Ammon's horn (tissue), 1 donor: Measurements from ENCODE around the gene NR2F1.

Source experiments
- DNase-seq: peaks from one replicate; pipeline ENCODE4 v3.0.0-alpha.2; 2016; ENCODE audit warnings: low spot score

Gene NR2F1

DNA sequence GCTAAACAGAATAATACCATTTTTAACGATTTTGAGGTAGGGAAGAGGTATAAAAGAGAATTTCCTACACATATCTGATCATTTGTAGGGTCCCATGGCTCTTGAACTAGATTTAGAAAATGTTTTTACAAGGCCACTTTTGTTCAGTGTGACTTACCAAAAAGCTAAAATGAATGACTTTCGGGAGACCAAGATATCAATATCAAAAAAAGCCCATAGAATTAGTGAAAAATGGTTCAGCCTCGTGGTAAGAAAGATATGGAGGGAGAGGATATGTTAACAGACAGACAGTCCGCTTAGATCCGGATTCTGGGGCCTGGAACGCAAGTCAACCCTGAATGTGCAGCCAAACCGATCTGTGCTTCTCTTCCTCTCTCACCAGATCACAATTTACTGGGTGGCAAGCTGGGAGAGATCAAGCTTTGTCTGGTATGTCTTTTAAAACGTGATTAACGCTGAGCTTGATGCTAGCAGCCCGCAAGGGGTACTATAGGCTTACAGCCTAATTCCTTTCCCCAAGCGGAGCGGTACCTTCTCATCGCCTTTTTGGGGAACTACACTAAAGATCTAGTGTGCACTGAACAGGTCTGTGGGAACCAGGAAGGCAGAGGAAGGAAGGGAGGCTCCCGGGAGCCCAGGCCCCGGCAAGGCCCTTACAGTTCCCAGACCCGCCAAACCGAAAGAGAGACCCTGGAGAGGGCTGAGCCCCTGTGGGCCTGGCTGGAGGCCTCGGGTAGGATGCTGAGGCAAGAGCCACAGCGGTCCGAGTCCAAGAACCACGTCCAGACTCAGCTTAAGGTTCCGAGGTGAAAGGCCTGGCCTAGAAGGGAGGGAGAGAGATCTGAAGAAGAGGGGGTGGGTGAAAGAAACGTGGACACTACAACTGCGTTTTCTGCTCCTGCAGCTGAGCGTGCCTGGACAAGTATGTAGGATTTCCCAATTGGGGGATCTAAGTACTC is 4.9 kb upstream of the NR2F1 start:
- DNase-seq: no peak

GRCh38 chr5:93578813-93579691 is 4.0 kb upstream of the NR2F1 start:
- DNase-seq: peak; percentile 58

DNA sequence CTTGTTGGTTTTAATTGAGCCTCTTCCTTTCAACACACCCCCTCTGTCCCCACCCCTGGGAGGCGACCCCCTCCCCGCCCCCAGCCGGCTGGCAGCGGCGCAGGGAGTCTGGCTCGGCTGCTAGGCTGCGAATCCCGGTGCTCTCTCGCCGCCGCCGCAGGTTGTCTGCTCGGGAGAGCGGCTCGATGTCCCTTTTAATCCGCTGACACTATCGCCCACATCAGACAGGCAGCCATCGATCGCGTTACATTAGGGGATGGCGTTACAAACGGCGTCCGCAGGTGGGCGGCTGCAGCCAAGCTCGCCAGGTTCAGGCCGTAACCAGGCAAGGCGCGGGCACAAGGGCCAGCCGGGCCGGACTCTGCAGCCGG is 3.3 kb upstream of the NR2F1 start:
- DNase-seq: no peak

GRCh38 chr5:93580063-93580926 is 2.7 kb upstream of the NR2F1 start:
- no peak for DNase-seq

DNA sequence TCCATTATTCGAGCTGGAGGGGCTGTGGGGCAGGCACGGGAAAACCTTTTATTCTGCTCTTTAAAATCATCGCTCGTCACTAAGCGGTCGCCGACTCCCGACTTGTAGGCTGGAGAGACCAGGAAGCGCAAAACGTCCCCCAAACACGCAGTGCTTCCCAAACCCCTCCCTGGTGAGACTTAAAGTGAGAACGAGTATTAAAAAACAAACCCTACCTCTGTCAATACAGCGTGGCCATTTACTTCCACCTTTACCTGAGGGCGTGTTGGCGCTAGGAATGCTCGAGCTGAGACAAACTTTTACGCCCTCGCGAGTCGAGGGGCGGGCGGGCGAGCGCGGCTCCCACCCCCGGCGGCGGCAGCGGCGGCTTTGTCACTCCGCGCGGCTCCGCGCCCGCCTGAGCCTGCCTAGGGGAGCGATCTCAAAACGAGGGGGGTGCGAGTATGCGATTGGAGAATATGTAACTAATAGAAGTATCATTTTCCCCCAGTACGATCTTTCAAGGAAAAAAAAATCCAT is 2.0 kb upstream of the NR2F1 start, which contains the start of gene NR2F1-AS1:
Gene NR2F1-AS1 (minus strand): TSS at position 293 of the 519 bp plus-strand sequence.
- DNase-seq: no peak

DNA sequence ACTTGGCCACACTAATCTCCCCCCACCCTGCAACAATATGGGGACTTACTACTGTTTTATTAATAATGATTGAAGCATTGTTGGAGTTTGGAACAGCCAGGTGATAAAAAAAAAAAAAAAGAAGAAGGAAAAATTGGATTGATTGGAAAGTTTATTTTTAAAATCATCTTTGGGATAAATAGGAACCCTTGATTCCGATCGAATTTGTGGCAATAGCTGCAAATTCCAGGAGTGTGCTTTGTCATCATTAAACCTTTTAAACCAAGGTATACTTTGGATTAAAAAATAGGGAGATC is 907 bp upstream of the NR2F1 start:
- DNase-seq: no peak

- DNase-seq: no peak
Observed at GRCh38 chr5:93583439-93583767, 381 bp downstream of the NR2F1 start.

DNA sequence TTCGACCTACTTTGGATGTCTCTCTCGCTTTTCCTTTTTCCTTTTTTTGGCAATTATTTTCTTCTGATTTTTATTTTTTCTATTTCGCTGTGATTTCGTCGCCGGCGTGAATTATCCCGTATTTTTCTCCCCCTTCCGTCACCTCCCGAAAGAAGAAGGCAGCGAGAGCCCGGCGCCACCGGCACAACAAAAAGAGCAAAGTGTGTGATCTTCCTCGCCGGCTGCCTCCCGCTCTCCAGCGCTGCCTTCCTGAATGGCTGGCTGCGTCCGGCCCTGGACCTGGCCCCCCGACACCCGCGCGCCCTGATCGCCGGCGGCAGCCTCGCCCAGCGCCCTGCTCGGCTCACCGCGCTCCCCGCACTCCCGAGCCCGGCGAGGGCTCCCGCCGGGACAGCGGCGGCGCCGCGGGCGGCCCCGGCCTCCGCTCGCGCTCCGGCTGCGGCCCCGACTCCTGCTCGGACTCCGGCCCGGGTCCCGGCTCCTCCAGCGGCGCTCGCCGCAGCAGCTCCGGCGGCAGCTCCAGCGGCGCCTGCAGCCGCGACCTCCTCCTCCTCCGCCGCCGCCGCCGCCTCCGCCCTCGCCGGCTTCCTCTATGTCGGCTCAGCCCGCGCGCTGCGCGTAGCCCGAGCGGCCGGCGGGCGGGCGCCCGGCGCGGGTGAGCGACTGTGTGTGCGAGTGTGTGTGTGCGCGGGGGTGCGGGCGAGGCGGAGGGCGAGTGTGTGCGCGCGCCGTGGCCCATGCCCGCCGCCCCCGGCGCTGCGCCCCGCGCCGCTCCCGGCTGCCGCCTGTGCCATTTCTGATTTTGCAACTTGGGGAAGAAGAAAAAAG is 960 bp downstream of the NR2F1 start:
- DNase-seq: no peak

GRCh38 chr5:93584596-93585040 is 1.6 kb downstream of the NR2F1 start:
- DNase-seq: no peak

- DNase-seq: no peak
Observed at GRCh38 chr5:93585041-93585766, 2.2 kb downstream of the NR2F1 start.

DNA sequence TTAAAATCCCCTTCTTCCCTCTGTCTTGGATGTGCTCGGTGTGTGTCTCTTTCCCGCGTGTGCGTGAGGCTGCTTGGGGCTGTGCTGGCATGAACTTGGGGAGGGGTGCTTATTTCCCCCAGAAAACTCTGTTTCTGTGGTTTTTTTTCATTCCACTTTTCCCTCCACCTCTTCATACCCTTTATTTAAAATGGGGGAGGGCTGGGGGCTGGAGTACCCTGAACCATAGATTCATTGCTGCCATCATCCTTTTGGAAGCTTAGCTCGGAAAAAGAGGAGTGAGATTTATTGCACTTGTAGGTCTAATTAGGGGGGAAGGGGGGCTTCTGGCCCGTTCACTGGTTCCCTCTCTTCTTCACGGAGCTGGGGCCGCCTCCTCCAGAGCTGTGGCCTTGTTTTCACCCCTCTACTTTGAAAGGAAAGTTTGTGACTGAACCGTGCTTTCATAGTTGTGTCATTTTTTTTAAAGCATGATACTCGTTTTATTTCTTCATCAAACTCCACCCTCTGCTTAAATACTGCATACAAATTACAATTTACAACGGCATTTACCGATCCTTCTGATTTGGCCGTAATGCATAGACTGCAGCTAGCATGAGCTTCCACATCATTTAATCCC is 2.9 kb downstream of the NR2F1 start:
- no peak for DNase-seq

DNA sequence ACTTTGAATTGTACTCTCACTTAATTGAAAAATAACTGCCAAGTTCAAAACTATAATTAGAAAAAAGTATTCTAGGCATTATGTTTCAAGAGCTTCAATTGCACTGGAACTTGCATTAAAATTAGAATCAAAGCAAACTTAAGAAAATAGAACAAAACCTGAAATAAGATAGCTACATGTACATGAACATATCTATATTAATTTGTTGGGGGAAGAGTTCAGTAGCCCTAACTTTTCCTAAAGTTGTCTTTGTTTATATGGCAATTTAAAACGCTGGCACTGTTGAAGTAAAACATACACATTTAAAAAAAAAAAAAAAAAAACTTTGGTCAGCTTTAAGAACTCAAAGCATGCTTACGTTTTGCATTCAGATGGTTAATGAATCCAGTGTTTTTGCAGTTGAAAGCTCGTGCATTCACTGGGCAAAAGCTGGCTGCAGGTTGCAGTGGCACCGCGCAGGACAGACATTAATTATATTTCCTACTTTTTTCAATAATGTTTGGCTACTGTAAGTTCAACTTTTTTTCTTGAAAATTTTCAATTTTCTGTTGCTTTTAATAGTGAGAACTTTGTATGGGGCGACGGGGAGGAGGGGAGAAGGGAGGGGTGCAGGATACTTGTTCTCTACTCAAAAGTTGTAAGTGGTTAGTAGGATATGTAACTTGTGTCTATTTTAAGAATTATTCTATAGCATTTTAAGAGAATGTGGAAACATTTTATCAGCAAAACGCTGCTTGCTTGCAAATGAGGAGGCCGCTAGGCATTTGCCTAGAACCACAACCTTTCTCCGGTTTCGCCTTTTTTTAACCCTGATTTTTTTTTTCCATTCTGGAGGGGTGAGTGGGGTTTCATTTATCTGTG is 3.9 kb downstream of the NR2F1 start:
- DNase-seq: no peak

GRCh38 chr5:93587597-93588351 is 4.8 kb downstream of the NR2F1 start:
- DNase-seq: no peak

DNA sequence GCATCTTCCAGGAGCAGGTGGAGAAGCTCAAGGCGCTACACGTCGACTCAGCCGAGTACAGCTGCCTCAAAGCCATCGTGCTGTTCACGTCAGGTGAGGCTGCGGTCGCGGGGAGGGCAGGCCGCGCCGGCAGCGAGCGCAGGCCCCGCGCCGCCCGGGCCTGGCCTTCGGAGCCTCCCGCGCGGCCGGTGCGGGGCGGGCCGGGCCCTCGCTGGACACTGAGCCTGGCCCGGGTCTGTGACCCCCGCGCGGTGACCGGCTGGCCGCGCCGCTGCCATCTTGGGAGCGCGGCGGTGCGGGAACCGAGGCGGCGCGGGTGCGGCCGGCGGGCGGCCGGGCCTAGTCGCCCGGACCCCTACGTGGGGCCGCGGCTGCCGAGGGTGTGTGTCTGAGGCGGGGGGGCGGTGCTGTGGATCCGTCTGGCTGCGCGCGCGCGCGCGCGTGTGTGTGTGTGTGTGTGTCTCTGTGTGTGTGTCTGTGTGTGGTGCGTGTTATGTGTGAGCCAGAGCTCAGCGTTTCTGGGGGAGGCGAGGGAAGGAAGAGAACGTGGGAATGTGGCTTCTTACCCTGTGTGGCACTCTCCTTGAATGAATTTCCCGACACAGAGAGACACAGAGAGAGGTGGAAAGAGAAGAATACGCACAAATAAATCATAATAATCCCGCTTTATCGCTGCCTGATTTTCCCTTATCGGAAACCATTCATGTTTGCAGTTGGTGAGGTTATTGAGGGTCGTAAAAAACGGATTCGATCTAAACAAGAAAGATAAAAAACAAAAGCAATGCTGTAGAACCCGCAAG is 5.5 kb downstream of the NR2F1 start:
- DNase-seq: peak; percentile 57

DNA sequence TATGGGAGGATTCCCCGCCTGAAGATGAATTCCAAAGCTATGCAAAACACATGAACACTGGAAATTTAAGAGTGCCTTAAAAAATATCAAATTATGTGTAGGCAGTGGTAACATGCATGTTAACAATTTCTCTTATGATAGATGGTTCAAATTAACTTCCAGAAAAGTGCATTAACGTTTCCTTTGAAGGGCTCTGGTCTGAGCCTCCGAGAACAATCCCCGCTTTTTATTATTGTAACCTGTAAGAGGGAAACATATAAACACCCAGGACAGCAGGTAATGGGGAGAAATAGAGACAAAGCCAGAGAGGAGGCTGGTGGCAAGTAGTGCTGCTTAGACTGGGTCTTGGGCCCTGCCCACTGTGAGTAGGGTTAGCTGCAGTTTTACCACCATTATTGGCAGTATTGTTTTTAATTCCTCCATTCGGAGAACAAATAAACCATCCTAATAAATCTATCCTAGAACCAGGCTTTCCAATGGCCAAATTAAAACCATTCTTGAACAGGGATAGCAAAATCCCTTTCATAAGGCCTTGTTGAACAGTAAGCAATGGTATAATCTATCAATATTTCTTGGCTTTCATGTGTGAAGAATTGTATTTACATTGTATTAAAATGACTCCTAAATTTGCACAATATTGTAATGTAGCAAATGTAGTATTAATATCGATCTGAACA is 6.3 kb downstream of the NR2F1 start:
- DNase-seq: no peak

DNA sequence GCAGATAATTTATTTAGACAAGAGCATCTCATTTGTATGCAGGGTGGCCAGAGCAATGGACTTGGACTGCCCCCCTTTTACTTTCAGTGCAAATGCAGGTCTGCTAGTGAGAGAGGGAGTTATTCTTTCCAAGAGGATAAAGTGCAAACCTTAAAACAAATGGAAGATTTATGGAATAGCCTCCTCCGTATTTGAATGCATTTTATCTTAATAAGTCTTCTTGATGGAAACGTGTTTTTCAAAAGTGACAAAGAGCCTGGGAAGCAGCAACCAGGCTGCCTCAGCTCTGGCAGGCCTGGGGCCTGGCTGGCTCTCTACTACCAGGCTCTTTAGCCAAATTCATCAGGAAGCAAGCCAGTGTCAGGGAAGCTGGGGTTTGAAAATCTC is 6.8 kb downstream of the NR2F1 start:
- DNase-seq: no peak

DNA sequence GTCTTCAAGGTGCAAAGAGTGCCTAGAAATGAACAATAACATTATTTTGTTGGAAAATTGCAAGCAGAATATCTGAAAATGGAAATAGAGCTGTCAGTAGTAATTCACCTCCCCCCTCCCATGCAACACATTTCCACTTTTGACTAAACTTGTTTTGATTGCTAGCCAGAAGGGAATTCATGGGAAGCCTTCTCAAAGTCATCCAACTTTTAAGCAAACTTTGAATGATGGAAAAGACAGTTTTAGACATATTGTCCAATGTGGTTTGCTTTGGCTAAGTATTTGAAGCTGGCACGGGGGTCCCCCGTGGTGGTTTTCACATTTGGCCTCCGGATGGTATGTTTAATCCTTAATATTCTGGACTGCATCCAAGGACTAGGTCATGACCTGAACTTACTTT is 7.5 kb downstream of the NR2F1 start:
- DNase-seq: no peak
